ENCODE measurements around the gene UBE3C. TPM values are rescaled to one million over a fixed set of nuclear protein-coding genes. Genes with fewer than 3 reads are reported as not detected.

The UBE3C gene
- total and polyA plus RNA-seq, 8 donors: 13.5 to 162 (median 64.8) TPM

DNA sequence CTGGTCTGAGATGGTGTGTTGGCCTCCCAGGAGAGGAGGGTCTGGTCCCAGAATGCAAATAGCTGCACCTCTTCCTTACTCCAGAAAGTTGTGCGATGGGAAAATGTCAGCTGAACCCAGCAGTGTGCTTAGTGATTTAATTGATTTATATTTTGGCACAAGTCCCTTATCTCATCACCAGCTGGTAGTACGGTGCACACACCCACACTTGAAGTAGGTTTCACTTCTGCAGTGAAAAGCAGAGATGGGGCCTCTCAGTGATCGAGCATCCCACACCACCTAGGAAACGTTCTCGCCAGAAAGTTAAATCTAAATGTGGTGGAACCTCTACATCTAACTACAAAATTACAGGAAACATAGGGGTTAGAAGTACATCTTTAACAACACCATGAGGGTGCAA, 80.4 kb downstream of the UBE3C start:
- Histone ChIP-seq H3K4me3 (no peak overlapping the region), H3K4me1 (no peaks in the 10 kb centered on the region), H3K27ac (no peak overlapping the region), H3K27me3 (no peaks in the 10 kb centered on the region), H3K9me3 (no peaks in the 10 kb centered on the region), H3K36me3 (peaks cover 31 to 92% (median 80%) of the 10 kb centered on the region in 4 donors)
- WGBS, 5 donors: 71 to 80% (median 77%) methylated on average over 5 of the region's 5 CpGs
- DNase-seq: peak in 1 of 2 donors; percentile 23
- intact Hi-C loops (cut with DNase I; ENCODE audit: low total_unique reads): no loop called here
- TF ChIP-seq POLR2AphosphoS5 (IDR thresholded peaks at IDR 0.05): no peak
- no peak for TF ChIP-seq CTCF (IDR thresholded peaks at IDR 0.05)
- TF ChIP-seq POLR2A (IDR thresholded peaks at IDR 0.05): no peak
- no peak for TF ChIP-seq EP300 (IDR thresholded peaks at IDR 0.05)

DNA sequence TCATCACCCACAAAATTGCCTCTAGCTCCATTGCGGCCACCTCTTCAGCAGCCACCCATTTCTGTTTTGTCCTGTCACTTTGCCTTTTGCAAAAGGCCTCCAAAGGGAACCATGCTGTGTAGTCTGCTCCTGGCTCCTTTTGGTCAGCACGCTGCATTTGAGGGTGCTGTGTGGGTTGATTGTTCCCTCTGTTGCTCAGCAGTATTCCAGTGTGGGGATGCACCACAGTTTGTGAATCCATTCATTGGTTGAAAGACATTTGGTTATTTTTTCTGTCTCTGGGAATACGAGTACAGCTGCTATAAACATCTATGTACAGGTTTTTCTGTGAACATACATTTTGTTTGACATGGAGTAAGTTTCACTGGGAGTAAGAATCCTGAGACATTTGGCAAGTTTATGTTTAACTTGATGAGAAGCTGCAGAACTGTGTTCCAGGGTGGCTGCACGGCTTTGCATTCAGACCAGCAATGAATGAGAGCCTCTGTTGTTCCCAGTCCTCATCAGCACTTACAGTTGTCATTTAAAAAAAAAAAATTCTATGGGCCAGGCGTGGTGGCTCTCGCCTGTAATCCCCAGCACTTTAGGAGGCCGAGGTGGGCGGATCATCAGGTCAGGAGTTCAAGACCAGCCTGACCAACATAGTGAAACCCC, 82.3 kb downstream of the UBE3C start:
- no peak for DNase-seq
- intact Hi-C loops (cut with DNase I; ENCODE audit: low total_unique reads): no loop called here
- Histone ChIP-seq H3K36me3 (peaks cover 41 to 97% (median 95%) of the 10 kb centered on the region in 4 donors), H3K4me1 (no peaks in the 10 kb centered on the region), H3K27me3 (no peaks in the 10 kb centered on the region), H3K9me3 (no peaks in the 10 kb centered on the region), H3K4me3 (no peak overlapping the region), H3K27ac (no peak overlapping the region)
- no peak for TF ChIP-seq EP300 (IDR thresholded peaks at IDR 0.05)
- TF ChIP-seq POLR2A (IDR thresholded peaks at IDR 0.05): no peak
- no peak for TF ChIP-seq POLR2AphosphoS5 (IDR thresholded peaks at IDR 0.05)
- TF ChIP-seq CTCF (IDR thresholded peaks at IDR 0.05): no peak
- 90 to 93% (median 91%) methylated on average over 8 of the region's 8 CpGs for WGBS, 5 donors

GRCh38 chr7:157222687-157223086, 84.0 kb downstream of the UBE3C start:
- Histone ChIP-seq H3K9me3 (no peaks in the 10 kb centered on the region), H3K36me3 (peaks cover 32 to 99% (median 97%) of the 10 kb centered on the region in 4 donors), H3K4me1 (no peaks in the 10 kb centered on the region), H3K27ac (no peak overlapping the region), H3K4me3 (no peak overlapping the region), H3K27me3 (no peaks in the 10 kb centered on the region)
- TF ChIP-seq POLR2A (IDR thresholded peaks at IDR 0.05) (no peak), EP300 (IDR thresholded peaks at IDR 0.05) (no peak), POLR2AphosphoS5 (IDR thresholded peaks at IDR 0.05) (no peak), CTCF (IDR thresholded peaks at IDR 0.05) (no peak)
- DNase-seq: no peak
- 82 to 88% (median 85%) methylated on average over 10 of the region's 10 CpGs for WGBS, 5 donors
- intact Hi-C loops (cut with DNase I; ENCODE audit: low total_unique reads): no loop called here

DNA sequence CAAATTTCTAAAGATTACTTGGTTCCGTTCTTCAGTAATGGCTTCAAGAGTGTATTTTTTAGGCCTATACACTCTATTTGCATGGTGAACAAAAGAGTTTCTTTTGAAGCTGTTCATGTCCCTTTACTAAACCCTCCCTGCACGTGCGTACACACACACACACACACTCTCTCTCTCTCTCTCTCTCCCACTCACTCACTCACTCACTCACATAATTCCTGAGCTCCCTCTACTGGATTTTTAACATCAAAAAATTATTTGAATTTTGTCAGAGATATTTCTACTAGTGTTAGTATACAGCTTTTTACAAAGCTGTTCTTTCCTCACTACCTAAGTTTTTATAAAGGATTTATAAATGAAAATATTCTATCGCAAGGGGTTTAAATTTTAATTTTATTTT, 85.9 kb downstream of the UBE3C start:
- Histone ChIP-seq H3K4me1 (no peaks in the 10 kb centered on the region), H3K27me3 (no peaks in the 10 kb centered on the region), H3K4me3 (no peak overlapping the region), H3K27ac (no peak overlapping the region), H3K36me3 (peaks cover 21 to 99% (median 96%) of the 10 kb centered on the region in 4 donors), H3K9me3 (no peaks in the 10 kb centered on the region)
- intact Hi-C loops (cut with DNase I; ENCODE audit: low total_unique reads): no loop called here
- 62 to 71% (median 62%) methylated on average over 4 of the region's 4 CpGs for WGBS, 5 donors
- TF ChIP-seq EP300 (IDR thresholded peaks at IDR 0.05): no peak
- no peak for TF ChIP-seq POLR2A (IDR thresholded peaks at IDR 0.05)
- TF ChIP-seq CTCF (IDR thresholded peaks at IDR 0.05): no peak
- TF ChIP-seq POLR2AphosphoS5 (IDR thresholded peaks at IDR 0.05): no peak
- peak in 1 of 2 donors; percentile 65 for DNase-seq
